Skin epidermis (tissue), 12 donors: ENCODE results near the gene DTNB.
A peak's percentile ranks its signal among the peaks of the same experiment; 100 is the strongest.

Source experiments
- H3K27ac ChIP-seq, 21 experiments: fragments of 200-600 bp; sonication (generic) in 11 of 21; one replicate each; pipeline ENCODE4 v1.5.0; 2020; ENCODE audit warnings: mild to moderate bottlenecking in 3 of 21, inconsistent platforms in 2 of 21, moderate library complexity in 2 of 21
- H3K4me3 ChIP-seq, 7 experiments: fragments of 200-600 bp; sonication (generic) in 2 of 7; one replicate each; pipeline ENCODE4 v1.5.0; 2020; ENCODE audit warnings: inconsistent platforms in 2 of 7, mild to moderate bottlenecking in 2 of 7, moderate library complexity in 1 of 7

The DTNB gene

GRCh38 chr2:25380023-25380422 lies 293.4 kb downstream of the DTNB start:
- Histone ChIP-seq H3K4me3 (no peak overlapping the region), H3K27ac (no peak overlapping the region)

GRCh38 chr2:25379535-25379934 lies 293.8 kb downstream of the DTNB start:
- Histone ChIP-seq H3K4me3 (no peak overlapping the region), H3K27ac (no peak overlapping the region)

- Histone ChIP-seq H3K4me3 (no peak overlapping the region), H3K27ac (no peak overlapping the region)
These were observed 294.5 kb downstream of the DTNB start for GRCh38 chr2:25378731-25379490.

- Histone ChIP-seq H3K27ac (peak overlapping the region in 12 of 21 experiments; percentile 13 to 81 (median 58)), H3K4me3 (no peak overlapping the region)
These were observed 295.5 kb downstream of the DTNB start for GRCh38 chr2:25377822-25378421.

GRCh38 chr2:25376750-25377621 lies 296.4 kb downstream of the DTNB start:
- Histone ChIP-seq H3K27ac (peak overlapping the region in 13 of 21 experiments; percentile 13 to 81 (median 59)), H3K4me3 (peak overlapping the region in 2 of 7 experiments; percentile 7 to 11)

GRCh38 chr2:25375989-25376545 lies 297.3 kb downstream of the DTNB start:
- peak overlapping the region in 6 of 21 experiments; percentile 5 to 62 (median 32) for H3K27ac ChIP-seq
- peak overlapping the region in 1 of 7 experiments; percentile 7 for H3K4me3 ChIP-seq

GRCh38 chr2:25375371-25375988 lies 297.9 kb downstream of the DTNB start:
- H3K27ac ChIP-seq, result no peak overlapping the region
- no peak overlapping the region for H3K4me3 ChIP-seq

GRCh38 chr2:25374827-25375226 lies 298.6 kb downstream of the DTNB start:
- no peak overlapping the region for H3K27ac ChIP-seq
- H3K4me3 ChIP-seq, result no peak overlapping the region

GRCh38 chr2:25374411-25374810 lies 299.0 kb downstream of the DTNB start:
- Histone ChIP-seq H3K4me3 (no peak overlapping the region), H3K27ac (no peak overlapping the region)

- peak overlapping the region in 3 of 21 experiments; percentile 5 to 45 (median 16) for H3K27ac ChIP-seq
These were observed 300.0 kb downstream of the DTNB start for GRCh38 chr2:25373269-25373981.

GRCh38 chr2:25372405-25373268 lies 300.7 kb downstream of the DTNB start:
- peak overlapping the region in 4 of 21 experiments; percentile 5 to 45 (median 14) for H3K27ac ChIP-seq
- no peak overlapping the region for H3K4me3 ChIP-seq

More at GRCh38 chr2:25373269-25373981, 300.0 kb downstream of the DTNB start:
- H3K4me3 ChIP-seq, result no peak overlapping the region

- Histone ChIP-seq H3K27ac (no peak overlapping the region), H3K4me3 (no peak overlapping the region)
These were observed 301.8 kb downstream of the DTNB start for GRCh38 chr2:25371253-25372241.

- Histone ChIP-seq H3K4me3 (no peak overlapping the region), H3K27ac (no peak overlapping the region)
These were observed 303.5 kb downstream of the DTNB start for GRCh38 chr2:25369876-25370275.

GRCh38 chr2:25369439-25369838 lies 303.9 kb downstream of the DTNB start:
- Histone ChIP-seq H3K4me3 (no peak overlapping the region), H3K27ac (no peak overlapping the region)

GRCh38 chr2:25368660-25369059 lies 304.7 kb downstream of the DTNB start:
- no peak overlapping the region for H3K4me3 ChIP-seq
- no peak overlapping the region for H3K27ac ChIP-seq

GRCh38 chr2:25367296-25367695 lies 306.1 kb downstream of the DTNB start:
- Histone ChIP-seq H3K4me3 (no peak overlapping the region), H3K27ac (no peak overlapping the region)

GRCh38 chr2:25366629-25367028 lies 306.7 kb downstream of the DTNB start:
- Histone ChIP-seq H3K4me3 (no peak overlapping the region), H3K27ac (no peak overlapping the region)
